A673 (cell line): ENCODE measurements around the gene SLC35B2. TPM values are rescaled to one million over a fixed set of nuclear protein-coding genes. Genes with fewer than 3 reads are reported as not detected.

Experiments
- BruUV-seq: library from RNA; stranded (reverse); fragments of 400-500 nt; replicated peaks from 2 replicates; lab custom pipeline; 2021; lab: Mats Ljungman, UMichigan
- CTCF ChIA-PET: fragments of 300-600 bp; sonication (Branson Sonifier 250); formaldehyde crosslinking; loops from one replicate; lab custom pipeline; 2022; ENCODE audit warnings: antibody characterized with exemption; lab: Charles Lee
- POLR2A ChIA-PET: fragments of 300-600 bp; sonication (Branson Sonifier 250); formaldehyde crosslinking; loops from one replicate; lab custom pipeline; 2022; ENCODE audit warnings: antibody characterized with exemption; ENCODE audit not compliant: low non-redundant PET; lab: Charles Lee
- DNase-seq: peaks from one replicate; pipeline ENCODE4 v3.0.0-alpha.2; 2015; ENCODE audit warnings: low spot score
- H3K27ac ChIP-seq: fragments of 200-600 bp; sonication (generic); 2 replicates; pipeline ENCODE4 v1.5.1; 2016; ENCODE audit warnings: mixed run types, low read depth, mild to moderate bottlenecking, mixed read lengths, antibody characterized with exemption, low read length; ENCODE audit not compliant: poor library complexity, severe bottlenecking
- H3K27me3 ChIP-seq: fragments of 200-600 bp; sonication (generic); replicated peaks from 2 replicates; pipeline ENCODE4 v1.6.1; 2017; ENCODE audit warnings: mixed run types, low read depth, mild to moderate bottlenecking, mixed read lengths, antibody characterized with exemption, low read length; ENCODE audit not compliant: insufficient read depth, poor library complexity
- H3K36me3 ChIP-seq: fragments of 200-600 bp; sonication (generic); 2 replicates; pipeline ENCODE4 v1.6.1; 2016; ENCODE audit warnings: mixed run types, mild to moderate bottlenecking, mixed read lengths, antibody characterized with exemption, low read length; ENCODE audit not compliant: insufficient read depth, poor library complexity, severe bottlenecking
- H3K4me1 ChIP-seq: fragments of 200-600 bp; sonication (generic); 2 replicates; pipeline ENCODE4 v1.6.1; 2017; ENCODE audit warnings: mixed run types, mild to moderate bottlenecking, mixed read lengths, antibody characterized with exemption, low read length; ENCODE audit not compliant: insufficient read depth, poor library complexity, severe bottlenecking
- H3K4me3 ChIP-seq: fragments of 200-600 bp; sonication (generic); 2 replicates; pipeline ENCODE4 v1.5.1; 2016; ENCODE audit warnings: low read depth, mixed run types, mild to moderate bottlenecking, mixed read lengths, low read length; ENCODE audit not compliant: poor library complexity, severe bottlenecking
- H3K9me3 ChIP-seq: fragments of 200-600 bp; sonication (generic); 2 replicates; pipeline ENCODE4 v1.6.1; 2016; ENCODE audit warnings: mixed run types, low read depth, mild to moderate bottlenecking, mixed read lengths, antibody characterized with exemption, low read length; ENCODE audit not compliant: poor library complexity, severe bottlenecking
- EZH2 ChIP-seq: fragments of 200-600 bp; sonication (generic); IDR thresholded peaks from 2 replicates; pipeline ENCODE4 v1.6.1; 2017; ENCODE audit warnings: borderline replicate concordance, low read depth, mild to moderate bottlenecking, mixed read lengths, antibody characterized with exemption, low read length; ENCODE audit not compliant: poor library complexity, severe bottlenecking
- intact Hi-C: fragments of 100-400 bp; cut with micrococcal nuclease; formaldehyde crosslinking; loops from one replicate; pipeline ENCODE4 v1.10.0; 2022; ENCODE audit not compliant: unreplicated experiment
- total RNA-seq: library from RNA; stranded (reverse); gene quantifications from 2 replicates; pipeline ENCODE4 v1.2.3, GENCODE V29; 2021
- TF ChIP-seq, protein P1 (sequence below): fragments of 300-800, 200-600 bp; sonication (generic); conservative IDR thresholded peaks from 2 replicates; pipeline ENCODE4 v1.5.1; 2017; ENCODE audit warnings: low read depth, mild to moderate bottlenecking, antibody characterized with exemption, low read length, moderate library complexity, mixed read lengths

The SLC35B2 gene
- total RNA-seq, 1 experiment from 2014 or later = 52.0 TPM

DNA sequence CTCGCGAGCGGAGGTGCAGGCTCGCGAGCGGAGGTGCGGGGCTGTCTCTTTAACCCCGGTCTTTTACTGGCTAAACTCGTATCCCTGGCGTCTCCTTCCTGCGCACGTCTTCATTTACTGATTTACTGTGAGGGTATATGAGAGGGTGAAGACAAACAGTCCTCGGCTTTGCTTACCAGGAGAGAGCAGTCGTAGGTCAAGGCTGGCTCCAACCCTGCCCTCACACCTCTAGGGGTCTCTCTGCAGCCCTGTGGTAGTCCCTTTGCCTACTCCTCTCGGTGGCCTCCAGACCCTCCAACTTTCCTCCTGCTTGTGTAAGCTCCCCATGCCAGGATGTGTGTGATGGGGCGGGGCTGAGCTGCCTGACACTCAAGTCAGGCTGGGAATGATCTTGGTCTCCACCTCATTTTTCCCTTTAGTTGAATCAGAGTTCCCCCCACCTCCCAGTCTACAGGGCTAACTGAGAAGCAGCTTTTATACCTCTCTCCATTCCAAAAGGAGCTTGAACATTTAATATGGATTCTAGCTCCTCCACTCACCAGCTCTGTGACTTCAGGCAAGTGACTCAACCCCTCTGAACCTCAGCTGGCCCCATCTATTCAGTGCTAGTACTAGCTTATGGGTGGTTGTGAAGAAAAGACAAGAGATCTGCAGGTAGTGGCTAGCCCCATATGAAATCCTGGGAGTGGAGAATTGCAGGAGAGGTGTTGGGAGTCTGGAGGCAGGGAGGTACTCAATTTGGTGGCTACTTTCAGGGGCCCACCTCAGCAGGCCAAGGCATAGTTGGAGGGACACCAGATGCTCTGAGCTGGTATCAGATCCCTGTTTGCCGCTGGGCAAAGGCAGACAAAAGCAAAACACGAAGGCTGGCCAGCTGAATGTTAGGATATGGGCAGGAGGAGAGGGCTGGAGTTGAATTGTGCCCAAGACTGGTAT, 33.0 kb downstream of the SLC35B2 start:
- TF ChIP-seq, protein P1, sequence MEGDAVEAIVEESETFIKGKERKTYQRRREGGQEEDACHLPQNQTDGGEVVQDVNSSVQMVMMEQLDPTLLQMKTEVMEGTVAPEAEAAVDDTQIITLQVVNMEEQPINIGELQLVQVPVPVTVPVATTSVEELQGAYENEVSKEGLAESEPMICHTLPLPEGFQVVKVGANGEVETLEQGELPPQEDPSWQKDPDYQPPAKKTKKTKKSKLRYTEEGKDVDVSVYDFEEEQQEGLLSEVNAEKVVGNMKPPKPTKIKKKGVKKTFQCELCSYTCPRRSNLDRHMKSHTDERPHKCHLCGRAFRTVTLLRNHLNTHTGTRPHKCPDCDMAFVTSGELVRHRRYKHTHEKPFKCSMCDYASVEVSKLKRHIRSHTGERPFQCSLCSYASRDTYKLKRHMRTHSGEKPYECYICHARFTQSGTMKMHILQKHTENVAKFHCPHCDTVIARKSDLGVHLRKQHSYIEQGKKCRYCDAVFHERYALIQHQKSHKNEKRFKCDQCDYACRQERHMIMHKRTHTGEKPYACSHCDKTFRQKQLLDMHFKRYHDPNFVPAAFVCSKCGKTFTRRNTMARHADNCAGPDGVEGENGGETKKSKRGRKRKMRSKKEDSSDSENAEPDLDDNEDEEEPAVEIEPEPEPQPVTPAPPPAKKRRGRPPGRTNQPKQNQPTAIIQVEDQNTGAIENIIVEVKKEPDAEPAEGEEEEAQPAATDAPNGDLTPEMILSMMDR = no peak
- no peak for TF ChIP-seq EZH2
- Histone ChIP-seq H3K36me3 (peaks cover 5% of the 10 kb centered on the region), H3K27me3 (no peaks in the 10 kb centered on the region), H3K4me1 (peaks cover 52% of the 10 kb centered on the region), H3K4me3 (peak overlapping the region; percentile 59), H3K27ac (peak overlapping the region; percentile 55), H3K9me3 (no peaks in the 10 kb centered on the region)
- POLR2A ChIA-PET = interaction anchor here (0.5 to 0.9 kb wide), 2 partner anchors 23 to 678 kb away, joined by 3 to 5 read pairs; partner anchors contain the start of gene HSP90AB1
- intact Hi-C loops = no loop called here
- peak; percentile 33 for DNase-seq
- CTCF ChIA-PET = interaction anchor here (1.1 kb wide), 1 partner anchor 13 kb away, joined by 4 read pairs; no protein-coding TSS in a partner anchor
- BruUV-seq = TSS peak; percentile 42

GRCh38 chr6:44223319-44224028, 33.9 kb downstream of the SLC35B2 start, which contains the start of gene SLC29A1:
TSS of gene SLC29A1 (plus strand) at chr6:44223595. CDS start at chr6:44227314, 3,719 bp downstream.
- no peaks in the 10 kb centered on the region for H3K27me3 ChIP-seq
- H3K27ac ChIP-seq = peak within 1 kb of the TSS; percentile 55
- no TSS peak for BruUV-seq
- ChIA-PET POLR2A (interaction anchor here (0.5 to 0.6 kb wide), 2 partner anchors 25 to 677 kb away, joined by 3 read pairs; no protein-coding TSS in a partner anchor), CTCF (interaction anchor here (1.1 kb wide), 1 partner anchor 14 kb away, joined by 4 read pairs; no protein-coding TSS in a partner anchor)
- DNase-seq = peak; percentile 87
- H3K4me1 ChIP-seq = peaks cover 60% of the 10 kb centered on the region
- intact Hi-C loops = no loop called here
- peak within 1 kb of the TSS; percentile 59 for H3K4me3 ChIP-seq
- no peaks in the 10 kb centered on the region for H3K36me3 ChIP-seq
- no peak for TF ChIP-seq EZH2
- TF ChIP-seq, protein P1 = no peak
- H3K9me3 ChIP-seq = no peaks in the 10 kb centered on the region
